GM21717 (cell line): ENCODE results near the gene SLC15A3.
"Not testable (repeated sequence)": the region's sequence is repeated elsewhere in the genome, so short reads cannot be mapped to it uniquely, and the experiment has no call there.

Experiments used
- ATAC-seq: cut with Tn5 transposase; IDR thresholded peaks from one replicate; pipeline ENCODE4 v1.9.1; 2021; ENCODE audit warnings: mild to moderate bottlenecking, moderate library complexity; ENCODE audit not compliant: unreplicated experiment

SLC15A3 gene

GRCh38 chr11:60977224-60977623, 25.2 kb upstream of the SLC15A3 start:
- no peak for ATAC-seq

- ATAC-seq = no peak
Observed at GRCh38 chr11:60974726-60975125, 22.8 kb upstream of the SLC15A3 start.

- ATAC-seq = not testable (repeated sequence)
Observed at GRCh38 chr11:60974316-60974715, 22.3 kb upstream of the SLC15A3 start.

GRCh38 chr11:60973699-60974098, 21.7 kb upstream of the SLC15A3 start:
- ATAC-seq = no peak

- ATAC-seq = no peak
Observed at GRCh38 chr11:60972182-60973030, 20.4 kb upstream of the SLC15A3 start.

- no peak for ATAC-seq
Observed at GRCh38 chr11:60971520-60971919, 19.5 kb upstream of the SLC15A3 start, which contains the start of gene CD6. TSS of gene CD6 (plus strand) at chr11:60971680. CDS start at chr11:60971866, 186 bp downstream.

GRCh38 chr11:60970890-60971289, 18.9 kb upstream of the SLC15A3 start:
- no peak for ATAC-seq

GRCh38 chr11:60970369-60970774, 18.4 kb upstream of the SLC15A3 start:
- ATAC-seq = no peak

- ATAC-seq = no peak
Observed at GRCh38 chr11:60968223-60968622, 16.2 kb upstream of the SLC15A3 start.

GRCh38 chr11:60966890-60967289, 14.9 kb upstream of the SLC15A3 start:
- ATAC-seq = no peak

- no peak for ATAC-seq
Observed at GRCh38 chr11:60964801-60965200, 12.8 kb upstream of the SLC15A3 start.

- no peak for ATAC-seq
Observed at GRCh38 chr11:60960405-60960804, 8.4 kb upstream of the SLC15A3 start.

- ATAC-seq = no peak
Observed at GRCh38 chr11:60959431-60959830, 7.5 kb upstream of the SLC15A3 start.

- no peak for ATAC-seq
Observed at GRCh38 chr11:60957188-60957587, 5.2 kb upstream of the SLC15A3 start.

- ATAC-seq = no peak
Observed at GRCh38 chr11:60955571-60955970, 3.6 kb upstream of the SLC15A3 start.

- ATAC-seq = no peak
Observed at GRCh38 chr11:60954421-60954820, 2.4 kb upstream of the SLC15A3 start.

- ATAC-seq = no peak
Observed at GRCh38 chr11:60953781-60954180, 1.8 kb upstream of the SLC15A3 start.

- ATAC-seq = no peak
Observed at GRCh38 chr11:60952742-60953170, 780 bp upstream of the SLC15A3 start.

- no peak for ATAC-seq
Observed at GRCh38 chr11:60951606-60951903, 421 bp downstream of the SLC15A3 start.

GRCh38 chr11:60950933-60951605, 907 bp downstream of the SLC15A3 start:
- peak; percentile 29 for ATAC-seq

GRCh38 chr11:60950024-60950423, 2.0 kb downstream of the SLC15A3 start:
- no peak for ATAC-seq

GRCh38 chr11:60948250-60948649, 3.7 kb downstream of the SLC15A3 start:
- no peak for ATAC-seq
